Breast epithelium (tissue), 4 donors: ENCODE measurements around the gene PCDHGB4. TPM values are rescaled to one million over a fixed set of nuclear protein-coding genes. Genes with fewer than 3 reads are reported as not detected.
A peak's percentile ranks its signal among the peaks of the same experiment; 100 is the strongest.

Experiments used
- DNase-seq, 2 donors: peaks; one replicate each; pipeline ENCODE4 v3.0.0-alpha.2; 2019; ENCODE audit warnings: low spot score in 2 of 2
- H3K27ac ChIP-seq, 2 donors: fragments of 200-600 bp; sonication (generic) in 1 of 2; one replicate each; pipeline ENCODE4 v1.5.1; 2016 to 2019; ENCODE audit warnings: mild to moderate bottlenecking in 1 of 2
- H3K27me3 ChIP-seq, 2 donors: fragments of 200-600 bp; sonication (generic) in 1 of 2; one replicate each; pipeline versions ENCODE4 v1.5.1 to v1.6.0; 2017 to 2019; ENCODE audit warnings: control low read depth in 1 of 2, mild to moderate bottlenecking in 1 of 2
- H3K36me3 ChIP-seq: fragments of 200-600 bp; one replicate; pipeline ENCODE4 v1.5.1; 2019
- H3K4me1 ChIP-seq, 2 donors: fragments of 200-600 bp; sonication (generic); one replicate each; pipeline ENCODE4 v1.5.1; 2016 to 2019; ENCODE audit warnings: control low read depth in 1 of 2
- H3K4me3 ChIP-seq, 3 donors: fragments of 200-600 bp; sonication (generic); 1 replicate in 2 of 3; 2 replicates in 1 of 3; pipeline ENCODE4 v1.5.1; 2016 to 2019; ENCODE audit warnings: mild to moderate bottlenecking in 3 of 3, moderate library complexity in 2 of 3
- H3K9me3 ChIP-seq, 2 donors: fragments of 200-600 bp; sonication (generic) in 1 of 2; one replicate each; pipeline ENCODE4 v1.5.1; 2016 to 2019; ENCODE audit warnings: control low read depth in 1 of 2
- POLR2A ChIP-seq: fragments of 450-650 bp; IDR thresholded peaks from one replicate; pipeline ENCODE4 v1.6.1; 2016; ENCODE audit warnings: antibody characterized with exemption, mild to moderate bottlenecking, moderate library complexity
- POLR2AphosphoS5 ChIP-seq, 3 donors: sonication (generic); formaldehyde crosslinking; IDR thresholded peaks; one replicate each; pipeline ENCODE4 v1.6.1; 2017; ENCODE audit warnings: antibody characterized with exemption in 3 of 3
- intact Hi-C: fragments of 100-400 bp; cut with DNase I; formaldehyde crosslinking; loops from one replicate; pipeline ENCODE4 v1.15.1; 2023; ENCODE audit warnings: low total_unique reads
- total RNA-seq, 3 donors: library from RNA; depleted of rRNA; stranded (reverse); fragments of >200 nt; gene quantifications; one replicate each; pipeline ENCODE4 v1.1.0, GENCODE V29; 2016
- TF ChIP-seq, protein P1 (sequence below), 3 donors: fragments of 450-650 bp; IDR thresholded peaks; one replicate each; pipeline ENCODE4 v1.5.1; 2016 to 2017; ENCODE audit warnings: antibody characterized with exemption in 3 of 3, mild to moderate bottlenecking in 3 of 3, moderate library complexity in 3 of 3

The PCDHGB4 gene
- total RNA-seq, 3 donors from 2014 or later = 5.3 to 10.5 (median 8.9) TPM

DNA sequence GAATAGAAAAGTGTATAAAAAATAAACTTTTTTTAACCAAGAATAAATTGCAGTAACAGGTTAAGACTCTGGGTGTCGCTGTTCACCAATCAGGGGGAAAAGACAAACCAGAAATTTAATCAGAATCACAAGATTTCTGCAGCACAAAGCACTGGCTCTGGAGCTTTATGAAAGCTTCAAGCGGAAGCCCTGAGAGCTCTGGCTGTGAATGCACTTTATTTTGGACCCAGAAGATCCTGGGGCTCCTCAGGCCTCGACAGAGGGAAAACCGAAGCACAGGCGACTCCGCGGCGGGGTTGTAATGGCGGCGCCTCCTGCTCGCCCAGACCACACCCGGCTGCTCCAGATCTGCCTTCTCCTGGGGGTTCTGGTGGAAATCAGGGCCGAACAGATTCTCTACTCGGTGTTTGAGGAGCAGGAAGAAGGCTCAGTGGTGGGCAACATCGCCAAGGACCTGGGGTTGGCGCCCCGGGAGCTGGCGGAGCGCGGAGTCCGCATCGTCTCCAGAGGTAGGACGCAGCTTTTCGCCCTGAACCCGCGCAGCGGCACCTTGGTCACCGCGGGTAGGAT, 32.5 kb upstream of the PCDHGB4 start, which contains the start of gene PCDHGA4:
Gene PCDHGA4 (plus strand): TSS at position 122 of the 570 bp plus-strand sequence. CDS start 87 bp downstream, at position 209.
- intact Hi-C loops = no loop called here
- peaks cover 74 to 96% of the 10 kb centered on the region in 2 donors for H3K9me3 ChIP-seq
- TF ChIP-seq, protein P1, sequence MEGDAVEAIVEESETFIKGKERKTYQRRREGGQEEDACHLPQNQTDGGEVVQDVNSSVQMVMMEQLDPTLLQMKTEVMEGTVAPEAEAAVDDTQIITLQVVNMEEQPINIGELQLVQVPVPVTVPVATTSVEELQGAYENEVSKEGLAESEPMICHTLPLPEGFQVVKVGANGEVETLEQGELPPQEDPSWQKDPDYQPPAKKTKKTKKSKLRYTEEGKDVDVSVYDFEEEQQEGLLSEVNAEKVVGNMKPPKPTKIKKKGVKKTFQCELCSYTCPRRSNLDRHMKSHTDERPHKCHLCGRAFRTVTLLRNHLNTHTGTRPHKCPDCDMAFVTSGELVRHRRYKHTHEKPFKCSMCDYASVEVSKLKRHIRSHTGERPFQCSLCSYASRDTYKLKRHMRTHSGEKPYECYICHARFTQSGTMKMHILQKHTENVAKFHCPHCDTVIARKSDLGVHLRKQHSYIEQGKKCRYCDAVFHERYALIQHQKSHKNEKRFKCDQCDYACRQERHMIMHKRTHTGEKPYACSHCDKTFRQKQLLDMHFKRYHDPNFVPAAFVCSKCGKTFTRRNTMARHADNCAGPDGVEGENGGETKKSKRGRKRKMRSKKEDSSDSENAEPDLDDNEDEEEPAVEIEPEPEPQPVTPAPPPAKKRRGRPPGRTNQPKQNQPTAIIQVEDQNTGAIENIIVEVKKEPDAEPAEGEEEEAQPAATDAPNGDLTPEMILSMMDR (IDR thresholded peaks at IDR 0.05) = peak in 1 of 3 donors; percentile 12
- no peak for TF ChIP-seq POLR2A
- no peak for TF ChIP-seq POLR2AphosphoS5 (IDR thresholded peaks at IDR 0.05)

DNA sequence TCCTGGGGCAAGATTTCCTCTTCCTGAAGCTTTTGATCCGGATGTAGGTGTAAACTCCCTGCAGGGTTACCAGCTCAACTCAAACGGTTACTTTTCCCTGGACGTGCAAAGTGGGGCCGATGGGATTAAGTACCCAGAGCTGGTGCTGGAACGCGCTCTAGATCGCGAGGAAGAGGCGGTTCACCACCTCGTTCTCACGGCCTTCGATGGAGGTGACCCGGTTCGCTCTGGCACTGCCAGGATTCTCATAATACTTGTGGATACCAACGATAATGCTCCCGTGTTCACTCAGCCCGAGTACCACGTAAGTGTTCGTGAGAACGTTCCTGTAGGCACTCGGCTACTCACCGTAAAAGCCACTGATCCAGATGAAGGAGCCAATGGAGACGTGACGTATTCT, 31.9 kb upstream of the PCDHGB4 start:
- TF ChIP-seq POLR2A (no peak), POLR2AphosphoS5 (IDR thresholded peaks at IDR 0.05) (no peak)
- TF ChIP-seq, protein P1 (IDR thresholded peaks at IDR 0.05) = no peak
- no peak for DNase-seq
- Histone ChIP-seq H3K4me1 (no peaks in the 10 kb centered on the region), H3K36me3 (no peaks in the 10 kb centered on the region), H3K27me3 (peaks cover 0 to 3% of the 10 kb centered on the region in 2 donors), H3K9me3 (peaks cover 74 to 96% of the 10 kb centered on the region in 2 donors), H3K27ac (no peak overlapping the region), H3K4me3 (peak overlapping the region in 1 of 3 donors; percentile 47)
- intact Hi-C loops = no loop called here

More for the DNA sequence above, 32.5 kb upstream of the PCDHGB4 start, which contains the start of gene PCDHGA4:
- H3K27ac ChIP-seq = no peak within 1 kb of the TSS
- peak within 1 kb of the TSS; percentile 20 to 47 (median 30) for H3K4me3 ChIP-seq
- DNase-seq = no peak
- H3K27me3 ChIP-seq = peaks cover 0 to 3% of the 10 kb centered on the region in 2 donors
- H3K36me3 ChIP-seq = no peaks in the 10 kb centered on the region
- no peaks in the 10 kb centered on the region for H3K4me1 ChIP-seq

DNA sequence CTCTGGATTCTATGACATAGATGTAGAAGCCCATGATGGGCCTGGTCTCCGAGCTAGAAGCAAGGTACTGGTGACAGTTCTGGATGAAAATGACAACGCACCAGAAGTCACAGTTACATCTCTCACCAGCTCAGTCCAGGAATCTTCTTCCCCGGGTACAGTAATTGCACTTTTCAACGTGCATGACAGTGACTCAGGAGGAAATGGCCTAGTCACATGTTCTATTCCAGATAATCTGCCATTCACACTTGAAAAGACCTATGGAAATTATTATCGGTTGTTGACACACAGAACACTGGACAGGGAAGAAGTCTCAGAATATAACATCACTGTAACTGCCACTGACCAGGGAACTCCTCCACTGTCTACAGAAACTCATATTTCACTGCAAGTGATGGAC, 31.4 kb upstream of the PCDHGB4 start:
- H3K27ac ChIP-seq = no peak overlapping the region
- no peaks in the 10 kb centered on the region for H3K36me3 ChIP-seq
- no peaks in the 10 kb centered on the region for H3K27me3 ChIP-seq
- peaks cover 74 to 96% of the 10 kb centered on the region in 2 donors for H3K9me3 ChIP-seq
- H3K4me3 ChIP-seq = no peak overlapping the region
- H3K4me1 ChIP-seq = no peaks in the 10 kb centered on the region
- DNase-seq = no peak
- TF ChIP-seq POLR2A (no peak), POLR2AphosphoS5 (IDR thresholded peaks at IDR 0.05) (no peak)
- TF ChIP-seq, protein P1 (IDR thresholded peaks at IDR 0.05) = no peak
- intact Hi-C loops = no loop called here

DNA sequence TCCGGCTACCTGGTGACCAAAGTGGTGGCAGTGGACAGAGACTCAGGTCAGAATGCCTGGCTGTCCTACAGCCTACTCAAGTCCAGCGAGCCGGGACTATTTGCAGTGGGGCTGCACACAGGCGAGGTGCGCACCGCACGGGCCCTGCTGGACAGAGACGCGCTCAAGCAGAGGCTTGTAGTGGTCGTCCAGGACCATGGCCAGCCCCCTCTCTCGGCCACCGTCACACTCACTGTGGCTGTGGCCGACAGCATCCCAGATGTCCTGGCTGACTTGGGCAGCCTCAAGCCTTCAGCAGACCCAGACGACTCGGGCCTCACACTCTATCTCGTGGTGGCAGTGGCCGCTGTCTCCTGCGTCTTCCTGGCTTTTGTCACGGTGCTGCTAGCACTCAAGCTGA, 30.5 kb upstream of the PCDHGB4 start:
- TF ChIP-seq POLR2AphosphoS5 (IDR thresholded peaks at IDR 0.05) (no peak), POLR2A (no peak)
- TF ChIP-seq, protein P1 (IDR thresholded peaks at IDR 0.05) = no peak
- Histone ChIP-seq H3K27me3 (no peaks in the 10 kb centered on the region), H3K27ac (no peak overlapping the region), H3K36me3 (no peaks in the 10 kb centered on the region), H3K4me3 (peak overlapping the region in 1 of 3 donors; percentile 19), H3K9me3 (peaks cover 74 to 96% of the 10 kb centered on the region in 2 donors), H3K4me1 (no peaks in the 10 kb centered on the region)
- DNase-seq = no peak
- intact Hi-C loops = no loop called here

DNA sequence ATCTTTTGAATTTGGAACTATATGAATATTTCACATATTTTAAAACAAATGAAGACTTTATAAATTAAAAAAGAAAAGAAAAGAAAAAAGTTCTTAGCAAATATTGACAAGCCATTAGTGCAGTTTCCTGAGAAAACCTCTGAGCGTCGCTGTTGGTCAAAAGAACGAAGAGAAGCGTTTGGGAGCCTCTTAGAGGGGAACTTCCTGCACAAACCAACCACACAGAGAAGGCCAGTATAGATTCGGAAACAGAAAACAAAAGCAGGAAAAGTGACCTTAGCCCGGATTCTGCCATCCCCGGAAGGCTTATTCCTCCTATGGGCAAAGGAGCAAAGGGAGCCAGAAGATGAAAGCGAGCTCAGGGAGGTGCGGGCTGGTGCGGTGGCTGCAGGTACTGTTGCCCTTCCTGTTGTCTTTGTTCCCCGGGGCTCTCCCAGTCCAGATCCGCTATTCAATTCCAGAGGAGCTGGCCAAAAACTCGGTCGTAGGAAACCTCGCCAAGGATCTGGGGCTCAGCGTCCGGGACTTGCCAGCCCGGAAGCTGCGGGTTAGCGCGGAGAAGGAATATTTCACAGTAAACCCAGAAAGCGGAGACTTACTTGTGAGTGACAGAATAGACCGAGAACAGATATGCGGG, 27.6 kb upstream of the PCDHGB4 start, which contains the start of gene PCDHGB2:
Gene PCDHGB2 (plus strand): TSS at position 205 of the 637 bp plus-strand sequence. CDS start 142 bp downstream, at position 347.
- H3K9me3 ChIP-seq = peaks cover 82 to 98% of the 10 kb centered on the region in 2 donors
- H3K4me1 ChIP-seq = no peaks in the 10 kb centered on the region
- H3K27ac ChIP-seq = no peak within 1 kb of the TSS
- peak within 1 kb of the TSS; percentile 24 to 37 (median 25) for H3K4me3 ChIP-seq
- intact Hi-C loops = no loop called here
- H3K36me3 ChIP-seq = no peaks in the 10 kb centered on the region
- TF ChIP-seq POLR2A = no peak
- TF ChIP-seq, protein P1 (IDR thresholded peaks at IDR 0.05) = peak in 1 of 3 donors; percentile 25
- DNase-seq = no peak
- H3K27me3 ChIP-seq = no peaks in the 10 kb centered on the region
